ENCODE results near the gene PFDN4. TPM values are rescaled to one million over a fixed set of nuclear protein-coding genes. Genes with fewer than 3 reads are reported as not detected.

PFDN4 gene
- total RNA-seq, 1 experiment from 2014 or later = 37.0 TPM

DNA sequence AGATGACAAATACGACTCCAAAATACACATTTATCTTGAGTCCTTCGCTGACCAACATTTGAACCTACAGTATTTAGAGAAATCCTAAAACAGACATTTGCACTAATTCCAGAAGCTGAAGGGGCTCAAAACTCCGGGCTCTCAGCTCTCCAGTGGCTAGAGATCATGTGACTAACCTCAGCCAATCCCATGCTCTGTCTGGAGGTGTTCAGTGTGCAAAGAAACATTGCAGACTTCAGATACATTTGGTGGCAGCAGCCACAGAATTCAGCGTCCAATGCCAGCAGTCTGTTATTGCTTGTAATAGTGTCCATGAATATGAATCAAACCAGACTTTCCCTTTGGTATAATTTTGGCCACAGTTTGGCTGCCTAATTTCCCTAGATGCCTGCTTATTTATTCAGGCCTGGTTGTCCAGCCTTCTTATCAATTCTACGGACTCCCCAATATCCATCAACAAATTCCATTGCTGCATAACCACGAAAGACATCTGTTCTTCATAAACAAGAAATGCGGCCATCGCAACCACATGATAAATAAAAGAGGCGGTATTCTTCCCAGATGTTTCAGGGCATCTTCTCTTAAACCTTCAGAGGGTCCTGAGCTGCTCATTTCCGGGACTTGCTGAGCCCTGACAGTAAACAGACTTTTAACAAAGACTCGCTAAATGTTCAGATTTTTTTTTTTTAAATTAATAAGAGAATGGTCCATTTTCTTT lies 19.6 kb upstream of the PFDN4 start:
- DNase-seq (ENCODE audit: unreplicated experiment) = no peak
- Mint-ChIP-seq H3K4me1 (ENCODE audit: insufficient read depth, unreplicated experiment) (peaks cover 24% of the 10 kb centered on the region), H3K27me3 (ENCODE audit: insufficient read depth, unreplicated experiment) (no peaks in the 10 kb centered on the region), H3K9me3 (ENCODE audit: unreplicated experiment) (no peaks in the 10 kb centered on the region), H3K4me3 (ENCODE audit: unreplicated experiment) (no peak overlapping the region), H3K27ac (ENCODE audit: low read depth, unreplicated experiment) (no peak overlapping the region), H3K36me3 (ENCODE audit: insufficient read depth, unreplicated experiment) (no peaks in the 10 kb centered on the region)
- intact Hi-C loops (cut with micrococcal nuclease) = no loop called here
- no TSS peak for BruUV-seq (replicated peaks)
- TF ChIP-seq CTCF (IDR thresholded peaks at IDR 0.05; ENCODE audit: unreplicated experiment) = no peak
- CTCF ChIA-PET = interaction anchor here (0.5 to 26.8 kb wide), 8 partner anchors 9 to 272 kb away, joined by 3 to 1436 read pairs (median 3); no protein-coding TSS in a partner anchor
- POLR2A ChIA-PET = interaction anchor here (0.9 to 3.2 kb wide), 6 partner anchors 9 to 83 kb away, joined by 3 to 10 read pairs (median 4); partner anchors contain the start of gene PFDN4

GRCh38 chr20:54189630-54190029 lies 18.3 kb upstream of the PFDN4 start:
- POLR2A ChIA-PET = interaction anchor here (0.8 to 3.2 kb wide), 7 partner anchors 10 to 93 kb away, joined by 3 to 14 read pairs (median 4); partner anchors contain the start of gene PFDN4
- CTCF ChIA-PET = interaction anchor here (0.7 to 26.8 kb wide), 3 partner anchors 11 to 89 kb away, joined by 3 to 1436 read pairs (median 12); no protein-coding TSS in a partner anchor
- Mint-ChIP-seq H3K9me3 (ENCODE audit: unreplicated experiment) (no peaks in the 10 kb centered on the region), H3K4me1 (ENCODE audit: insufficient read depth, unreplicated experiment) (peaks cover 27% of the 10 kb centered on the region), H3K4me3 (ENCODE audit: unreplicated experiment) (no peak overlapping the region), H3K36me3 (ENCODE audit: insufficient read depth, unreplicated experiment) (no peaks in the 10 kb centered on the region), H3K27ac (ENCODE audit: low read depth, unreplicated experiment) (peak overlapping the region; percentile 36), H3K27me3 (ENCODE audit: insufficient read depth, unreplicated experiment) (no peaks in the 10 kb centered on the region)
- DNase-seq (ENCODE audit: unreplicated experiment) = peak; percentile 53
- intact Hi-C loops (cut with micrococcal nuclease) = no loop called here
- BruUV-seq (replicated peaks) = no TSS peak
- no peak for TF ChIP-seq CTCF (IDR thresholded peaks at IDR 0.05; ENCODE audit: unreplicated experiment)

GRCh38 chr20:54190217-54190616 lies 17.7 kb upstream of the PFDN4 start:
- ChIA-PET POLR2A (interaction anchor here (0.8 to 3.2 kb wide), 5 partner anchors 11 to 93 kb away, joined by 3 to 14 read pairs (median 6); no protein-coding TSS in a partner anchor), CTCF (interaction anchor here (0.7 to 26.8 kb wide), 3 partner anchors 10 to 90 kb away, joined by 3 to 1436 read pairs (median 12); no protein-coding TSS in a partner anchor)
- Mint-ChIP-seq H3K4me3 (ENCODE audit: unreplicated experiment) (no peak overlapping the region), H3K27ac (ENCODE audit: low read depth, unreplicated experiment) (peak overlapping the region; percentile 36), H3K9me3 (ENCODE audit: unreplicated experiment) (no peaks in the 10 kb centered on the region), H3K4me1 (ENCODE audit: insufficient read depth, unreplicated experiment) (peaks cover 25% of the 10 kb centered on the region), H3K27me3 (ENCODE audit: insufficient read depth, unreplicated experiment) (no peaks in the 10 kb centered on the region), H3K36me3 (ENCODE audit: insufficient read depth, unreplicated experiment) (no peaks in the 10 kb centered on the region)
- BruUV-seq (replicated peaks) = no TSS peak
- no peak for TF ChIP-seq CTCF (IDR thresholded peaks at IDR 0.05; ENCODE audit: unreplicated experiment)
- intact Hi-C loops (cut with micrococcal nuclease) = no loop called here
- no peak for DNase-seq (ENCODE audit: unreplicated experiment)

GRCh38 chr20:54193817-54194216 lies 14.1 kb upstream of the PFDN4 start:
- no peak overlapping the region for H3K4me3 Mint-ChIP-seq (ENCODE audit: unreplicated experiment)
- no peak overlapping the region for H3K27ac Mint-ChIP-seq (ENCODE audit: low read depth, unreplicated experiment)
- ChIA-PET CTCF (interaction anchor here (0.6 to 26.8 kb wide), 5 partner anchors 9 to 93 kb away, joined by 3 to 1436 read pairs (median 4); no protein-coding TSS in a partner anchor), POLR2A (interaction anchor here (1.1 kb wide), 2 partner anchors 12 to 89 kb away, joined by 3 read pairs; no protein-coding TSS in a partner anchor)
- no peak for DNase-seq (ENCODE audit: unreplicated experiment)
- no peaks in the 10 kb centered on the region for H3K36me3 Mint-ChIP-seq (ENCODE audit: insufficient read depth, unreplicated experiment)
- H3K9me3 Mint-ChIP-seq (ENCODE audit: unreplicated experiment) = no peaks in the 10 kb centered on the region
- BruUV-seq (replicated peaks) = no TSS peak
- H3K4me1 Mint-ChIP-seq (ENCODE audit: insufficient read depth, unreplicated experiment) = peaks cover 27% of the 10 kb centered on the region
- no peak for TF ChIP-seq CTCF (IDR thresholded peaks at IDR 0.05; ENCODE audit: unreplicated experiment)
- intact Hi-C loops (cut with micrococcal nuclease) = no loop called here
- H3K27me3 Mint-ChIP-seq (ENCODE audit: insufficient read depth, unreplicated experiment) = no peaks in the 10 kb centered on the region
